HEK293 (cell line): ENCODE data around the gene KIF14.

Source experiments
- CTCF ChIA-PET: fragments of 350-600 bp; formaldehyde crosslinking; extraction: SDS; loops from one replicate; lab custom pipeline; 2021; ENCODE audit warnings: antibody characterized with exemption; lab: Yijun Ruan, JAX
- POLR2A ChIA-PET: fragments of 300-600 bp; formaldehyde crosslinking; extraction: SDS; loops from one replicate; lab custom pipeline; 2020; ENCODE audit warnings: antibody characterized with exemption, inconsistent platforms; lab: Yijun Ruan, JAX
- H3K27ac ChIP-seq: fragments of 200-500 bp; sonication (Bioruptor generic); 2 replicates; pipeline ENCODE4 v1.5.1; 2014; ENCODE audit warnings: low read depth, low read length, control low read depth, inconsistent platforms; ENCODE audit errors: extremely low read depth
- H3K36me3 ChIP-seq, 2 experiments: fragments of 200-500 bp in 1 of 2; sonication (Bioruptor generic) in 1 of 2; 1 replicate in 1 of 2; 2 replicates in 1 of 2; pipeline ENCODE4 v1.5.1; 2014 to 2017; ENCODE audit warnings: inconsistent platforms in 2 of 2, low read length in 2 of 2; ENCODE audit not compliant: control insufficient read depth in 2 of 2, insufficient read depth in 1 of 2
- H3K4me1 ChIP-seq: fragments of 200-500 bp; sonication (Bioruptor generic); 2 replicates; pipeline ENCODE4 v1.5.1; 2014; ENCODE audit warnings: mild to moderate bottlenecking, low read length, inconsistent platforms; ENCODE audit not compliant: control insufficient read depth, insufficient read depth
- H3K4me3 ChIP-seq: 2 replicates; pipeline ENCODE4 v1.5.1; 2011; ENCODE audit warnings: low read depth, mild to moderate bottlenecking, control low read depth, low read length, moderate library complexity
- H3K9me3 ChIP-seq: fragments of 200-500 bp; sonication (Bioruptor generic); 2 replicates; pipeline ENCODE4 v1.5.1; 2014; ENCODE audit warnings: low read depth, low read length, inconsistent platforms; ENCODE audit not compliant: control insufficient read depth, insufficient read depth
- EGR2 ChIP-seq: fragments of 450-650 bp; formaldehyde crosslinking; IDR thresholded peaks from 2 replicates; pipeline ENCODE4 v1.5.1; 2016; ENCODE audit warnings: low read depth, missing biosample characterization, missing genetic modification characterization
- GLI4 ChIP-seq: fragments of 450-650 bp; formaldehyde crosslinking; IDR thresholded peaks from 2 replicates; pipeline ENCODE4 v1.5.1; 2016; ENCODE audit warnings: missing biosample characterization, missing genetic modification characterization
- HIC1 ChIP-seq: fragments of 450-650 bp; formaldehyde crosslinking; IDR thresholded peaks from 2 replicates; pipeline ENCODE4 v1.5.1; 2016; ENCODE audit warnings: missing biosample characterization, missing genetic modification characterization
- MYNN ChIP-seq: fragments of 450-650 bp; formaldehyde crosslinking; IDR thresholded peaks from 2 replicates; pipeline ENCODE4 v1.5.1; 2016; ENCODE audit warnings: missing biosample characterization, missing genetic modification characterization, borderline replicate concordance
- PRDM6 ChIP-seq: fragments of 450-650 bp; formaldehyde crosslinking; IDR thresholded peaks from 2 replicates; pipeline ENCODE4 v1.5.1; 2017; ENCODE audit warnings: missing biosample characterization, missing genetic modification characterization
- SCRT1 ChIP-seq: fragments of 450-650 bp; formaldehyde crosslinking; IDR thresholded peaks from 2 replicates; pipeline ENCODE4 v1.5.1; 2016; ENCODE audit warnings: missing biosample characterization, missing genetic modification characterization, borderline replicate concordance
- ZBTB11 ChIP-seq: fragments of 450-650 bp; formaldehyde crosslinking; conservative IDR thresholded peaks from 2 replicates; pipeline ENCODE4 v1.5.1; 2016; ENCODE audit warnings: low read depth, missing biosample characterization, missing genetic modification characterization
- ZBTB20 ChIP-seq: fragments of 450-650 bp; formaldehyde crosslinking; IDR thresholded peaks from 2 replicates; pipeline ENCODE4 v1.5.1; 2016; ENCODE audit warnings: missing biosample characterization, missing genetic modification characterization
- ZNF121 ChIP-seq: fragments of 450-650 bp; formaldehyde crosslinking; IDR thresholded peaks from 2 replicates; pipeline ENCODE4 v1.5.1; 2016; ENCODE audit warnings: missing biosample characterization, missing genetic modification characterization
- ZNF133 ChIP-seq: fragments of 450-650 bp; formaldehyde crosslinking; IDR thresholded peaks from 2 replicates; pipeline ENCODE4 v1.5.1; 2016; ENCODE audit warnings: missing biosample characterization, missing genetic modification characterization
- ZNF16 ChIP-seq: fragments of 450-650 bp; formaldehyde crosslinking; IDR thresholded peaks from 2 replicates; pipeline ENCODE4 v1.5.1; 2016; ENCODE audit warnings: low read depth, missing biosample characterization, missing genetic modification characterization
- ZNF202 ChIP-seq: fragments of 450-650 bp; formaldehyde crosslinking; IDR thresholded peaks from 2 replicates; pipeline ENCODE4 v1.5.1; 2016; ENCODE audit warnings: missing biosample characterization, missing genetic modification characterization, borderline replicate concordance
- ZNF214 ChIP-seq: fragments of 450-650 bp; formaldehyde crosslinking; IDR thresholded peaks from 2 replicates; pipeline ENCODE4 v1.5.1; 2017; ENCODE audit warnings: missing biosample characterization, mild to moderate bottlenecking, missing genetic modification characterization, borderline replicate concordance
- ZNF248 ChIP-seq: fragments of 450-650 bp; formaldehyde crosslinking; IDR thresholded peaks from 2 replicates; pipeline ENCODE4 v1.5.1; 2017; ENCODE audit warnings: missing biosample characterization, missing genetic modification characterization
- ZNF350 ChIP-seq: fragments of 450-650 bp; formaldehyde crosslinking; IDR thresholded peaks from 2 replicates; pipeline ENCODE4 v1.5.0; 2017; ENCODE audit warnings: missing biosample characterization, mild to moderate bottlenecking, missing genetic modification characterization
- ZNF362 ChIP-seq: fragments of 450-650 bp; formaldehyde crosslinking; IDR thresholded peaks from 2 replicates; pipeline ENCODE4 v1.5.1; 2016; ENCODE audit warnings: missing biosample characterization, missing genetic modification characterization
- ZNF391 ChIP-seq: fragments of 450-650 bp; formaldehyde crosslinking; IDR thresholded peaks from 2 replicates; pipeline ENCODE4 v1.5.1; 2016; ENCODE audit warnings: low read depth, missing biosample characterization, missing genetic modification characterization, borderline replicate concordance
- ZNF416 ChIP-seq: fragments of 450-650 bp; formaldehyde crosslinking; IDR thresholded peaks from 2 replicates; pipeline ENCODE4 v1.5.1; 2016; ENCODE audit warnings: missing biosample characterization, missing genetic modification characterization
- ZNF571 ChIP-seq: fragments of 450-650 bp; formaldehyde crosslinking; IDR thresholded peaks from 2 replicates; pipeline ENCODE4 v1.5.0; 2017; ENCODE audit warnings: missing biosample characterization, missing genetic modification characterization
- ZNF654 ChIP-seq: fragments of 450-650 bp; formaldehyde crosslinking; IDR thresholded peaks from 2 replicates; pipeline ENCODE4 v1.5.1; 2016; ENCODE audit warnings: low read depth, missing biosample characterization, missing genetic modification characterization
- ZNF830 ChIP-seq: fragments of 450-650 bp; IDR thresholded peaks from 2 replicates; pipeline ENCODE4 v1.5.0; 2018; ENCODE audit warnings: missing biosample characterization, missing genetic modification characterization, low read depth, mild to moderate bottlenecking, moderate library complexity
- ZSCAN23 ChIP-seq: fragments of 450-650 bp; formaldehyde crosslinking; IDR thresholded peaks from 2 replicates; pipeline ENCODE4 v1.5.1; 2016; ENCODE audit warnings: missing biosample characterization, missing genetic modification characterization
- ZSCAN5A ChIP-seq: fragments of 450-650 bp; formaldehyde crosslinking; IDR thresholded peaks from 2 replicates; pipeline ENCODE4 v1.5.1; 2016; ENCODE audit warnings: missing biosample characterization, missing genetic modification characterization

Gene KIF14

GRCh38 chr1:200610846-200611245 is 9.7 kb downstream of the KIF14 start:
- H3K9me3 ChIP-seq, result no peaks in the 10 kb centered on the region
- ChIA-PET POLR2A (interaction anchor here (0.9 kb wide), 1 partner anchor 11 kb away, joined by 4 read pairs; no protein-coding TSS in a partner anchor), CTCF (interaction anchor here (2.0 kb wide), 1 partner anchor 11 kb away, joined by 13 read pairs; no protein-coding TSS in a partner anchor)
- peaks cover 17 to 73% of the 10 kb centered on the region in 2 experiments for H3K36me3 ChIP-seq
- no peak for TF ChIP-seq GLI4
- TF ChIP-seq ZNF350 (tag by site-specific recombination), result no peak
- no peak for TF ChIP-seq ZNF121
- no peak for TF ChIP-seq EGR2
- TF ChIP-seq ZNF16 (tag by site-specific recombination), result no peak
- no peak for TF ChIP-seq ZNF362 (tag by site-specific recombination)
- no peak for TF ChIP-seq ZNF416
- TF ChIP-seq ZNF202, result no peak
- no peak for TF ChIP-seq ZSCAN5A
- no peak for TF ChIP-seq ZNF214
- TF ChIP-seq HIC1, result no peak
- no peak for TF ChIP-seq MYNN
- TF ChIP-seq ZBTB20 (tag by site-specific recombination), result no peak
- no peak for TF ChIP-seq ZNF654 (tag by site-specific recombination)
- TF ChIP-seq ZNF391 (tag by site-specific recombination), result no peak
- TF ChIP-seq SCRT1 (tag by site-specific recombination), result no peak
- no peaks in the 10 kb centered on the region for H3K4me1 ChIP-seq
- H3K27ac ChIP-seq, result no peak overlapping the region
- no peak overlapping the region for H3K4me3 ChIP-seq

GRCh38 chr1:200602632-200603031 is 17.9 kb downstream of the KIF14 start:
- CTCF ChIA-PET, result interaction anchor here (2.6 kb wide), 1 partner anchor 44 kb away, joined by 7 read pairs; no protein-coding TSS in a partner anchor
- Histone ChIP-seq H3K36me3 (peaks cover 80 to 83% of the 10 kb centered on the region in 2 experiments), H3K4me3 (no peak overlapping the region), H3K27ac (no peak overlapping the region), H3K4me1 (no peaks in the 10 kb centered on the region), H3K9me3 (no peaks in the 10 kb centered on the region)
- POLR2A ChIA-PET, result no interaction called here
- TF ChIP-seq ZBTB11 (tag by site-specific recombination) (no peak), ZNF248 (tag by site-specific recombination) (no peak), ZSCAN23 (tag by site-specific recombination) (no peak), ZNF830 (tag by site-specific recombination) (no peak), ZNF133 (tag by site-specific recombination) (no peak), PRDM6 (no peak), ZNF571 (tag by site-specific recombination) (no peak)
